ENCODE data around the gene NOMO2.
"Not testable (repeated sequence)": the region's sequence is repeated elsewhere in the genome, so short reads cannot be mapped to it uniquely, and the experiment has no call there.

NOMO2 gene

GRCh38 chr16:18561727-18562314 is at the start of gene NOMO2:
Gene NOMO2 (minus strand): TSS chr16:18562097. CDS start chr16:18562040, 57 bp downstream.
- peak; percentile 11 for DNase-seq (ENCODE audit: low read depth)
- H3K4me3 ChIP-seq (ENCODE audit: low read depth, low read length), result peak within 1 kb of the TSS; percentile 54

GRCh38 chr16:18610147-18610803 is 48.4 kb upstream of the NOMO2 start:
- H3K4me3 ChIP-seq (ENCODE audit: low read depth, low read length); DNase-seq (ENCODE audit: low read depth): not testable (repeated sequence)

GRCh38 chr16:18608271-18608670 is 46.4 kb upstream of the NOMO2 start:
- H3K4me3 ChIP-seq (ENCODE audit: low read depth, low read length); DNase-seq (ENCODE audit: low read depth): not testable (repeated sequence)

- not testable (repeated sequence) for H3K4me3 ChIP-seq (ENCODE audit: low read depth, low read length); DNase-seq (ENCODE audit: low read depth)
Observed at GRCh38 chr16:18603572-18604246, 41.8 kb upstream of the NOMO2 start.

GRCh38 chr16:18598582-18598981 is 36.7 kb upstream of the NOMO2 start:
- H3K4me3 ChIP-seq (ENCODE audit: low read depth, low read length); DNase-seq (ENCODE audit: low read depth): not testable (repeated sequence)

GRCh38 chr16:18597734-18598133 is 35.8 kb upstream of the NOMO2 start:
- DNase-seq (ENCODE audit: low read depth); H3K4me3 ChIP-seq (ENCODE audit: low read depth, low read length): not testable (repeated sequence)

- not testable (repeated sequence) for H3K4me3 ChIP-seq (ENCODE audit: low read depth, low read length); DNase-seq (ENCODE audit: low read depth)
Observed at GRCh38 chr16:18597319-18597718, 35.4 kb upstream of the NOMO2 start.

- not testable (repeated sequence) for H3K4me3 ChIP-seq (ENCODE audit: low read depth, low read length); DNase-seq (ENCODE audit: low read depth)
Observed at GRCh38 chr16:18595796-18596195, 33.9 kb upstream of the NOMO2 start.

GRCh38 chr16:18594880-18595279 is 33.0 kb upstream of the NOMO2 start:
- DNase-seq (ENCODE audit: low read depth), result peak; percentile 45
- H3K4me3 ChIP-seq (ENCODE audit: low read depth, low read length), result not testable (repeated sequence)

- not testable (repeated sequence) for H3K4me3 ChIP-seq (ENCODE audit: low read depth, low read length); DNase-seq (ENCODE audit: low read depth)
Observed at GRCh38 chr16:18593904-18594303, 32.0 kb upstream of the NOMO2 start.

- DNase-seq (ENCODE audit: low read depth); H3K4me3 ChIP-seq (ENCODE audit: low read depth, low read length): not testable (repeated sequence)
Observed at GRCh38 chr16:18592982-18593381, 31.1 kb upstream of the NOMO2 start.

- H3K4me3 ChIP-seq (ENCODE audit: low read depth, low read length), result not testable (repeated sequence)
- peak; percentile 34 for TF ChIP-seq CTCF (conservative IDR thresholded peaks at IDR 0.05; ENCODE audit: low read depth, low read length)
- DNase-seq (ENCODE audit: low read depth), result peak; percentile 52
Observed at GRCh38 chr16:18591908-18592307, 30.0 kb upstream of the NOMO2 start.

GRCh38 chr16:18591441-18591840 is 29.5 kb upstream of the NOMO2 start:
- H3K4me3 ChIP-seq (ENCODE audit: low read depth, low read length); DNase-seq (ENCODE audit: low read depth): not testable (repeated sequence)

- not testable (repeated sequence) for DNase-seq (ENCODE audit: low read depth)
Observed at GRCh38 chr16:18589806-18590205, 27.9 kb upstream of the NOMO2 start.

GRCh38 chr16:18586560-18587540 is 25.0 kb upstream of the NOMO2 start:
- not testable (repeated sequence) for DNase-seq (ENCODE audit: low read depth); H3K4me3 ChIP-seq (ENCODE audit: low read depth, low read length)

More at GRCh38 chr16:18589806-18590205, 27.9 kb upstream of the NOMO2 start:
- not testable (repeated sequence) for H3K4me3 ChIP-seq (ENCODE audit: low read depth, low read length)

- H3K4me3 ChIP-seq (ENCODE audit: low read depth, low read length); DNase-seq (ENCODE audit: low read depth): not testable (repeated sequence)
Observed at GRCh38 chr16:18585789-18586188, 23.9 kb upstream of the NOMO2 start.

Data from choroid plexus epithelial cell (primary cell).